Activated naive CD4-positive, alpha-beta T cell treated with anti-CD3 and anti-CD28 coated beads, Interleukin-2, amount 50 U/mL, for 24 hours (primary cell): ENCODE results near the gene PRKAR1B.

Experiments used
- H3K27ac Mint-ChIP-seq: one replicate; pipeline ENCODE4 v1.8.0; 2021; ENCODE audit warnings: mild to moderate bottlenecking, mixed read lengths
- H3K27me3 Mint-ChIP-seq: one replicate; pipeline ENCODE4 v1.8.0; 2021; ENCODE audit warnings: mixed read lengths
- H3K36me3 Mint-ChIP-seq: one replicate; pipeline ENCODE4 v1.8.0; 2021; ENCODE audit warnings: mixed read lengths
- H3K4me1 Mint-ChIP-seq: one replicate; pipeline ENCODE4 v1.8.0; 2021; ENCODE audit warnings: mixed read lengths
- H3K4me3 Mint-ChIP-seq: one replicate; pipeline ENCODE4 v1.8.0; 2021; ENCODE audit warnings: mild to moderate bottlenecking, mixed read lengths
- H3K9me3 Mint-ChIP-seq: one replicate; pipeline ENCODE4 v1.8.0; 2021; ENCODE audit warnings: mixed read lengths

The PRKAR1B gene

DNA sequence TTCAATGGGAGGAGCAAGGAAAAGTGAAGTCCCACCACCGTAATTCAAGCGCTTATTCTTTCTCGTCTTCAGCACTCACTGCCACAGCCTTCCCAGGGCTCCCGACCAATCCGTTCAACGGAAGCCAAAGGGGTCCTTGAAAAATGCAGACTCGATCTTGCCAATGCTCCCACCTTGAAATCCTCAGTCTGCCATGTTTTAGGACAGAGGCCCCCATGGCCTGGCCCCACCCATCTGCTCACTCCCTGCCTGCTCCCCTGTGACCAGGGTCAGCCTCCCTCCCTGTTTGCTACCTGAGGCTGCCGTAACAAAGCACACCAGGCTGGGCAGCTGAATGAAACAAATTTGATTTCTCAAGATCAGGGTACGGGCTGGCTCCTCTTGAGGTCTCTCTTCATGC is 3.5 kb downstream of the PRKAR1B start:
- Mint-ChIP-seq H3K9me3 (no peaks in the 10 kb centered on the region), H3K27me3 (no peaks in the 10 kb centered on the region), H3K27ac (no peak overlapping the region), H3K4me1 (peaks cover 27% of the 10 kb centered on the region), H3K4me3 (no peak overlapping the region), H3K36me3 (peaks cover 23% of the 10 kb centered on the region)

DNA sequence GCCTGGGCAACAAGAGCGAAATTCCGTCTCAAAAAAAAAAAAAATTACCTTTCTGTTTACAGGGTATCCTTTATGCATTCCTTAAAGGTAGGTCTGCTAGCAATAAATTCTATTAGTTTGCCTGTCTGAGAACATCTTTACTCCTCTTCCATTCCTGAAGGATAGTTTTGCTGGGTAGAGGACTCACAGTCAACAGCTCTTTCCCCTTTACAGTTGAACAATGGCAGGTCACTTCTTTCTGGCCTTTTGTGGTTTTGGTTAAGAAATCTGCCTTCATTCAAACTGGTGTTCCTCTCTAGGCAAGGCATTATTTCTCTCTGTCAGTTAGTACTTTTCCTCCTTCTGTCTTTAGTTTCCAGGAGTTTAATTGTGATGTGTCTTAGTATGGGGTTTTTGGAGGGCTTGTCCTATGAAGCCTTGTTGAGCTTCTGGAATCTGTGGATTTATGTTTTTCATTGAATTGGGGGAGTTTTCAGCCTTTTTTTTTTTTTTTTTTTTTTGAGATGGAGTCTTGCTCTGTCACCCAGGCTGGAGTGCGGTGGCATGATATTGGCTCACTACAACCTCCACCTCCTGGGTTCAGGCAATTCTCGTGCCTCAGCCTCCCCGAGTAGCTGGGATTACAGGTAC is 5.3 kb downstream of the PRKAR1B start:
- H3K9me3 Mint-ChIP-seq, result no peaks in the 10 kb centered on the region
- peaks cover 20% of the 10 kb centered on the region for H3K4me1 Mint-ChIP-seq
- peak overlapping the region; percentile 5 for H3K27ac Mint-ChIP-seq
- H3K27me3 Mint-ChIP-seq, result no peaks in the 10 kb centered on the region
- peaks cover 23% of the 10 kb centered on the region for H3K36me3 Mint-ChIP-seq
- H3K4me3 Mint-ChIP-seq, result no peak overlapping the region

DNA sequence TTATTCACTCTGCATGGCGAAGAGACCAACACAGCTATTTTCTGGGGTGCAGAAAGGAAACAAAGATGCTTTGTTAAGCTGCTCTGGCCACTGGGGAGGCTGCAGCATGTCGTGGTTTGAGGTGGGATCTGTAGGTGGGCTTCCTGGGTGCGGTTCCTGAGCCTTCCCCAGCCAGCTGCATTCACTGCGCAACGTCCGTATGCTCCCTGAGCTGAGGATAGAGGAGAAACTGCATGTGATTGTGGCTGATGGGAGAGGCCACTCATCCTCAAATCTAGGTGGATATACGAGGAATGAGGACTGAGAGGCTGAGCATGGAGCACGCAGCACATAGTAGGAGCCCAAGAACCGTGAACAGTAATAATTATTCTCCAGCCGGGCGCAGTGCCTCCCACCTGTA is 10.4 kb downstream of the PRKAR1B start:
- no peaks in the 10 kb centered on the region for H3K27me3 Mint-ChIP-seq
- H3K4me1 Mint-ChIP-seq, result peaks cover 19% of the 10 kb centered on the region
- no peaks in the 10 kb centered on the region for H3K9me3 Mint-ChIP-seq
- peaks cover 5% of the 10 kb centered on the region for H3K36me3 Mint-ChIP-seq
- H3K27ac Mint-ChIP-seq, result no peak overlapping the region
- H3K4me3 Mint-ChIP-seq, result no peak overlapping the region

DNA sequence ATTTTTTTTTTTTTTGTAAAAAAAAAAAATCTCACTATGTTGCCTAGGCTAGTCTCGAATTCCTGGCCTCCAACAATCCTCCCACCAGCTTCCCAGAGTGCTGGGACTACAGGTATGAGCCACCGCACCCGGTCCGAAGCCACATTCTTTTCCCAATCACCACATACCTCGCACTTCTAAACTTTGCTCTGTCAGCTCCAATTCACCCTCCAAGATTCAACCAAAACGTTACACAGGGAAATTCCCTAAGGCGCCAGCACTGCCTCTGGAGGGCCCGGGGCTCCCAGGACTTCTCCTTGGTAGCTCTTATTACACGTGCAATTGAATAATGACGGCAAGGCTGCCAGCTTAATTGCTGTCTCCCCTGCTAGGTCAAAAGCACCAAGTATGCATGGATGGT is 10.9 kb downstream of the PRKAR1B start:
- H3K4me1 Mint-ChIP-seq, result peaks cover 22% of the 10 kb centered on the region
- no peak overlapping the region for H3K4me3 Mint-ChIP-seq
- H3K36me3 Mint-ChIP-seq, result peaks cover 4% of the 10 kb centered on the region
- peak overlapping the region; percentile 56 for H3K27ac Mint-ChIP-seq
- H3K27me3 Mint-ChIP-seq, result no peaks in the 10 kb centered on the region
- no peaks in the 10 kb centered on the region for H3K9me3 Mint-ChIP-seq

DNA sequence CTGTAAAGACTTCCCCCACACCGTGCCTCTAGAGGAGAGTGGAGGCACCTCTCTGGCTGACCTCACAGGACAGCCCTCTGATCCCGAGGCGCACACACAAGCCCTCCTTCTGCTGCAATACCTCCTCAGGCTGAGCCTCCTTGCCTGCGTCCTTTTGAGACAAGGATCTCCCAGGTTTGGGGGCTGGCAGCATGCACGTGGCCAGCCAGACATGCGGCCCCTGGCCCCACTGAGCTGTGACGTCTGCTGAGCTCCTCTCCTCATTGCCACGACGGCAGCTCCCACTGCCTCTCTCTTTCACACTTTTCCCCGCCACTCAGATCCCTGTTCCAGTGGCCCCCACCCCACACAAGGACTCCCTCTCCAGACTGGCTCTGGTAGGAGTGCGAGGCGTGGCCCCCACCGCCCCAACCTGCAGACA is 12.8 kb downstream of the PRKAR1B start:
- peak overlapping the region; percentile 68 for H3K27ac Mint-ChIP-seq
- H3K27me3 Mint-ChIP-seq, result no peaks in the 10 kb centered on the region
- H3K36me3 Mint-ChIP-seq, result no peaks in the 10 kb centered on the region
- H3K4me1 Mint-ChIP-seq, result peaks cover 30% of the 10 kb centered on the region
- peak overlapping the region; percentile 68 for H3K4me3 Mint-ChIP-seq
- no peaks in the 10 kb centered on the region for H3K9me3 Mint-ChIP-seq

DNA sequence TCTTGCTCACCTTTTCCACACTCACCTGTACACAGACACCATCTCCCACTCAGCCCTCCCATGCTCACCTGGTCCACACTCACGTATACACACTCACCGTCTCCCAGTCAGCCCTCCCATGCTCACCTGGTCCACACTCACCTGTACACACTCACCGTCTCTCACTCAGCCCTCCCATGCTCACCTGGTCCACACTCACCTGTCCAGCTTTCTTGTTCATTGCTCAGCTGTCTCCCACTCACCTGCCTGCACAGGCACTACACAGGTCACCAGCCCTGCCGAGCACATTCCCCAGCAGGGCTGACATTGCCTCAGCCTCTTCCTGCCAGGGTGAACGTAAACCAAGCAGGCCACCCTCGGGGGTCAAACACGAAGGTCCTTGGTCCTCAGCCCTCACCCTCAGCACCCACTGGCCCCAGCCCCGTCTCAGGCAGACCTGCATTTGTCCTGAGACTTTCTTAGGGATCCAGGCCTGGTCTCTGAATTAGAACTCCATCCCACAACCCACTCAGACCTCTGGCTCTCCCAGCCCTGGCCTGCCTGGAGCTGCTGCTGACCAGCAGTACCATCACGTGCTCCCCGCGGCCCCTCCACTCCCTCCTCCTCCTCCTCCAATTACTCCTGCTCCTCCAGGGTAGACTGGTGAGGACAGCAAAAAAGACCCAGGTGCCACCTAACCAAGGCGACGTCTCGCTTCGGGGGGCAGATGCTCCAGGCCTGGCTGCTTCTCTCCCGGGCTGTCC is 13.4 kb downstream of the PRKAR1B start:
- no peaks in the 10 kb centered on the region for H3K9me3 Mint-ChIP-seq
- peaks cover 30% of the 10 kb centered on the region for H3K4me1 Mint-ChIP-seq
- no peaks in the 10 kb centered on the region for H3K36me3 Mint-ChIP-seq
- no peaks in the 10 kb centered on the region for H3K27me3 Mint-ChIP-seq
- no peak overlapping the region for H3K27ac Mint-ChIP-seq
- peak overlapping the region; percentile 68 for H3K4me3 Mint-ChIP-seq

DNA sequence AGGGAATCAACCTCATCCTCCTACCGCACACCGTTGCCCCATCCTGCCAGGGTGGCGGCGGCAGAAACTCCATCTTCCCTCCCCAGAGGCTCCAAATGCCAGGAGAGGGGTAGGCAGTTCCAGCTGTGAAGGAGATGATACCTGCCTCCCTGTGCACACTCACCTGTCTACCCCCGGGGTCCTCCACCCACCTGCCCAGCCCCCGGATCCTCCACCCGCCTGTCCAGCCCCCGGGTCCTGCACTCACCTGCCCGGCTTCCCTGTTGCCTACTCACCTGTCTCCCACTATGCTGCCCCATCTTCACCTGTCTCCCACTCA is 14.0 kb downstream of the PRKAR1B start:
- H3K27ac Mint-ChIP-seq, result no peak overlapping the region
- H3K36me3 Mint-ChIP-seq, result no peaks in the 10 kb centered on the region
- peaks cover 30% of the 10 kb centered on the region for H3K4me1 Mint-ChIP-seq

DNA sequence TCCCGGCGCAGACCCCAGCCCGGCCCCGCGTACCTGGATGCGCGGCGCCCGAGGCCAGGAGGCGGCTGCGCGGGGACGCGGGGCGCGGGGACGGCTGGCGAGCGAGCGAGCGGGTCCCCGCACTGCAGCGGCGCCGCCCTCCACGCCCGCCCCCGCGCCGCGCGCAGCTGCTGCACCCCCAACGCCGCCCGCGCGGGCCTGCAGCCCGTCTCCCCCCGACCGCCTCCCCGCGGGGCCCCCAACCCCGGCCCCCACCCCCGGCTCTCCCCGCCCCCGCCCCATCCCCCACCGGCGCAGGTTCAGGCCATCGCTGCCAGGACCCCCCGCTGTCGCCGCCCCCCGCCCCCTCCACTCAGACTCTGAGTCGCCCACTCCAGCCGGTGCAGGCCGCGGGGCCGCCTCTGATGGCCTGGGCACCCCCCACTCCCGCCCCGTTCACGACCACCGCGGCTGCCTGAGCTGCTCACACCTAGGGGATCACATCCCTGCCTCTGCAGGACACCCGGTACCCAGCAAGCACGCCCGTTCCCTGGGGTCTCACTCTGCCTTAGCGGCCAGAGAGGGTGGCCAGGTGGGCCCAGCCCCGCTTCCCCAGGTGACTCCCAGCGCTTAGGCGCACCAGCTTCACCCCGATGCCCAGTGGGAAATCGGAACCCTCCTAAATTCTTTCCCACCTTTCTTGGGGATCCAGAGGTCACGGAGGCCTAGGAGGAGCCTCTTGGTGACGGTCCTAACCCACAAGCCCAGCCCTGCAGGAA is 14.5 kb downstream of the PRKAR1B start:
- Mint-ChIP-seq H3K27me3 (no peaks in the 10 kb centered on the region), H3K27ac (no peak overlapping the region), H3K9me3 (no peaks in the 10 kb centered on the region), H3K36me3 (peaks cover 2% of the 10 kb centered on the region), H3K4me1 (peaks cover 30% of the 10 kb centered on the region), H3K4me3 (peak overlapping the region; percentile 52)

More for the DNA sequence above, 14.0 kb downstream of the PRKAR1B start:
- peak overlapping the region; percentile 68 for H3K4me3 Mint-ChIP-seq
- no peaks in the 10 kb centered on the region for H3K9me3 Mint-ChIP-seq
- no peaks in the 10 kb centered on the region for H3K27me3 Mint-ChIP-seq

DNA sequence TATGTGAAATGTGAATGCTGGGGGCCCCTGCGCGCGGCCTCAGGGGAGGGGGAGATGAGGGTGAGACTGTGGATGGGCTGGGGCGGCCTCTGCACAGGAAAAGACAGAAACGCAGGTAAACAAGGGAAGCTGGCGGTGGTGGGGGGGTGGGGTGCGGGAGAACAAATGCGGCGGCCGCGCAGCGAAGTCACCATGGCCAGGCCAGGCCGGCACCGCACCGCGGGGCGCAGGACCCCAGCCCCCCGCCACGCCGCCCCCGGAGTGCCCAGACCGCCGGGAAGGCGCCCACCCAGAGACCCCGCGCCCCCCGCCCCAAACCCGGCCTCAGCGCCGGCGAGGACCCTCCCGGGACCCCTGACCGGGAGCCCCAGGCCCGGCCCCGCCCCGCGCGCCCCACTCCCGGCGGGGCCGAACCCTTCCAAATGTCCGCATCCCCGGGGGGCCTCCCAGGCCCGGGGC is 15.1 kb downstream of the PRKAR1B start:
- Mint-ChIP-seq H3K27ac (no peak overlapping the region), H3K4me1 (peaks cover 30% of the 10 kb centered on the region), H3K4me3 (no peak overlapping the region), H3K9me3 (no peaks in the 10 kb centered on the region), H3K36me3 (peaks cover 2% of the 10 kb centered on the region), H3K27me3 (no peaks in the 10 kb centered on the region)

DNA sequence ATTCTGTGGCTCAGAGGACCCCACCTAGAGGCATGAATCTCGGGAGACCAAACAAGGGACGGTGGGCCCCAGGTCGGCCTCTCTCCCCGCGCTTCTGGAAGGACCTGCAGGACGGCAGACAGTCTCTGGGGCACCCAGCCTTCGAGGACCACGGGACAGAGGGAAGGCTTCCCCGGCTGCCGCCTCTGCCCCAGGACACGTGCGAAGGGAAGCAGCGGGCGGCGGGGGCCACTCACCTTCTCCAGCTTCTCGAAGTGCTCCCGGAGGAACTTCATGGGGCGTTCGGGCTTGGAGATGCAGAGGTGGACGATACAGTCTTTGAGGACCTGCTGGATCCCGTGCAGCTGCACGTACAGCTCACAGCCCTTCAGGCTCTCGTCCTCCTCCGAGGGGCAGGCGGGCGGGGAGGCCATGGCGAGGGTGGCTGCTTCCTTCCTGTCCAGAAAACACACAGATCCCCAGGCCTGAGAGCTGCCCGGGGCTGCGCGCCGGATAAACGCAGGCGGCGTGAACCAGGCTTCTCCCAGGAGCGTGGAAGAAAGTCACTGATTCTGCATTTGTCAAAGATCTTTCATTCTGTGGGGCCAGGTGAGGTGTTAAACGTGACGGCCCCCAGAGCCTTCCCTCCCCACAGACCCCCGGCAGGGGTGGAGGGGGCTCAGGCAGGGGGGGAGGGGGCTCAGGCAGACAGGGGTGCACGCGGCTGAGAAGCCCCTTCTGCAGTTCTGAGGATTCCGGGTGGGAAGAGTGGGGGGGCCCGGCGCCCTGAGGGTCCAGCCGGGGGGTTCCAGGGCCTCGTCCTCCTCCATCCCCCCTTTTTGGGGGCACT is 15.8 kb downstream of the PRKAR1B start:
- Mint-ChIP-seq H3K27ac (peak overlapping the region; percentile 51), H3K4me1 (peaks cover 28% of the 10 kb centered on the region), H3K4me3 (peak overlapping the region; percentile 63), H3K9me3 (no peaks in the 10 kb centered on the region), H3K36me3 (peaks cover 2% of the 10 kb centered on the region), H3K27me3 (no peaks in the 10 kb centered on the region)

DNA sequence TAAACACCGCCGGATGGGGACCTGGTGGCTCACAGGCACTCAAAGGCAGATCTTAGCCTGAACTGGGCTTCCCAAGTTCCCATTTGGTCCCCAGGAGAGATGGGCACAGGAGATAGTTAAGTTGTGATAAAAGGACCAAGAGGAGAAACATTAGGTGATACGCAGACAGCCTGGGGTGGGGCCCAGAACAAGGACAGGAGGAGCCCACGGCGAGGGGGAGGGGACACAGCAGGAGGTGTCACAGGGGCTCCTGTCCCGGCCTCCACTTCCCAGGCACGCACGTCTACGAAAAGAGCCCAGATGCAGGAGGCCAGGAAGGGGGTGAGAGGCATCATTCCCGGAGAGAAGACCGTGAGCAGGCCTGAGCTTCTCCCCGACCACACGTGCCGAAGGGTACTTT is 16.9 kb downstream of the PRKAR1B start:
- Mint-ChIP-seq H3K4me1 (peaks cover 26% of the 10 kb centered on the region), H3K36me3 (peaks cover 2% of the 10 kb centered on the region), H3K9me3 (no peaks in the 10 kb centered on the region), H3K27ac (no peak overlapping the region), H3K27me3 (no peaks in the 10 kb centered on the region), H3K4me3 (peak overlapping the region; percentile 8)

DNA sequence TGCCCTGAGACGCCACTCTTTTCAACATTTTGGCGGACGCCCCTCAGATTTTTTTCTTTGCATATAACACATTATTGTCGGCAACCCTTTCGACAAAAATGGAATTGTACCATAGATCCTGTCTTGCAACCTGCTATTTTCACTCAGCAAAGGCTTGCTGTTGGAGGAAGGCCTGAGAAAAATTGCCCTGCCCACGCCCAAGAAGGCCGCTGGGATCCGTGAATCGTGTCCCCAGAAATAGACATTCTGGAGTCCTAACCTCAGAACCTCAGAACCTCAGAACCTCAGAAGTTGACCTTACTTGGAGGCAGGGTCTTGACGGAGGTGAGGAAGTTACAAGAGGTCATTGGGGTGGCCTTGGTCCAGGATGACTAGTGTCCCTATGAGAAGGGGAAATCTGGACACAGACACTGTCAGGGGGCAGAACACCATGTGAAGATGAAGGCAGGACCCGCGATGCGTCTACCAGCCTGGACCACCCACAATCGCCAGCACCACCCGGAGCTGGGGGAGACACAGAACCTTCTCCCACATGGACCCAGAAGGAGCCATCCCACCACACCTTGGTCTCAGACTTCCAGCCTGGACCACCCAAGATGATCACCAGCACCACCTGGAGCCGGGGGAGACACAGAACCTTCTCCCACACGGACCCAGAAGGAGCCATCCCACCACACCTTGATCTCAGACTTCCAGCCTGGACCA is 19.6 kb downstream of the PRKAR1B start:
- Mint-ChIP-seq H3K9me3 (no peaks in the 10 kb centered on the region), H3K4me3 (no peak overlapping the region), H3K27me3 (no peaks in the 10 kb centered on the region), H3K4me1 (peaks cover 17% of the 10 kb centered on the region), H3K27ac (no peak overlapping the region), H3K36me3 (peaks cover 12% of the 10 kb centered on the region)

DNA sequence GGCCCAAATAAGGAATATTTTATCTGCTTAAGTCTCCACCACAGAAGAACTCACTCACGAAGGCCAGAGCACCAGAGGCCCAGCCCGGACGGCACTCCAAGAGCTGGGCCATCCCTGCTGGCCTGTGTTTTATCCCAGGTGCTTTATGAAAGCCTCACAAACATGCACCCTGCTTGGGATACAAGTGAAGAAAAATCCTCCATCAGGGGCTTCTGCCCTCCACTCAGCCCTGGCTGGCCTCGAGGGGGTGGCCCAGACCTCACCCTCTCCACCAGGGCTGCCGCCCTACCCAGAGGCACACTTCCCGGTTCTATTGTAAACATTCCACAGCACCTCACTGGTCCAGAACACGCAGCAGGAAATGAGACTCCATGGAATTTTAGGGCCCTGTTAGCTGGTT is 20.4 kb downstream of the PRKAR1B start:
- H3K4me1 Mint-ChIP-seq, result peaks cover 23% of the 10 kb centered on the region
- H3K27me3 Mint-ChIP-seq, result no peaks in the 10 kb centered on the region
- no peaks in the 10 kb centered on the region for H3K9me3 Mint-ChIP-seq
- H3K36me3 Mint-ChIP-seq, result peaks cover 16% of the 10 kb centered on the region
- no peak overlapping the region for H3K4me3 Mint-ChIP-seq
- H3K27ac Mint-ChIP-seq, result no peak overlapping the region

DNA sequence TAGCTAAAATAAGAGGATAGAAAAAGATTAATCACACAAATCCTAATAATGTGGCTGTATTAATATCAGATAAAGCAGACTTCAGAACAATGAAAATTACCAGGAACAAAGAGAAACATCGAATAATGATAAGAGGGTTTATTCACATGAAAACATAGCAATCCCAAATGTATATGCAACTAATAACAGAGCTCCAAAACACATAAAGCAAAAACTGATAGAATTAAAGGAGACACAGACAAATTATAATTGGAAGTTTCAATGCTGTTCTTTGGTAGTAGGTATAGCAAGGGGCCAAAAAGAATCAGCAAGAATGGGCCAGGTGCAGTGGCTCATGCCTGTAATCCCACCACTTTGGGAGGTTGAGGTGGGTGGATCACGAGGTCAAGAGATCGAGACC is 24.0 kb downstream of the PRKAR1B start:
- no peak overlapping the region for H3K27ac Mint-ChIP-seq
- no peaks in the 10 kb centered on the region for H3K27me3 Mint-ChIP-seq
- peaks cover 17% of the 10 kb centered on the region for H3K4me1 Mint-ChIP-seq
- peaks cover 18% of the 10 kb centered on the region for H3K36me3 Mint-ChIP-seq
- H3K9me3 Mint-ChIP-seq, result no peaks in the 10 kb centered on the region
- no peak overlapping the region for H3K4me3 Mint-ChIP-seq
